Renal cortex interstitium (tissue), 11 donors: ENCODE measurements around the gene MTCL1. TPM values are rescaled to one million over a fixed set of nuclear protein-coding genes. Genes with fewer than 3 reads are reported as not detected.

Source experiments
- DNase-seq, 11 donors: peaks; one replicate each; pipeline ENCODE4 v3.0.0-alpha.2; 2013; ENCODE audit warnings: low read depth in 9 of 11, low spot score in 4 of 11; ENCODE audit errors: extremely low read depth in 1 of 11
- polyA plus RNA-seq, 3 donors: library from polyadenylated mRNA; unstranded; fragments of 120-200 nt; gene quantifications; one replicate each; pipeline ENCODE4 v1.2.1, GENCODE V29; 2013; ENCODE audit not compliant: insufficient read length in 3 of 3

MTCL1 gene
- polyA plus RNA-seq, 3 donors = 18.5 to 58.2 (median 31.4) TPM

GRCh38 chr18:8681196-8681595, 24.2 kb upstream of the MTCL1 start:
- DNase-seq = no peak

GRCh38 chr18:8684577-8684976, 20.8 kb upstream of the MTCL1 start:
- no peak for DNase-seq

GRCh38 chr18:8685141-8685913, 20.0 kb upstream of the MTCL1 start:
- DNase-seq = no peak

GRCh38 chr18:8685914-8686216, 19.5 kb upstream of the MTCL1 start:
- DNase-seq = no peak

GRCh38 chr18:8686611-8687010, 18.7 kb upstream of the MTCL1 start:
- no peak for DNase-seq

- DNase-seq = no peak
Observed at GRCh38 chr18:8688216-8688800, 17.0 kb upstream of the MTCL1 start.

- DNase-seq = no peak
Observed at GRCh38 chr18:8688816-8689215, 16.5 kb upstream of the MTCL1 start.

- no peak for DNase-seq
Observed at GRCh38 chr18:8689517-8689916, 15.8 kb upstream of the MTCL1 start.

- no peak for DNase-seq
Observed at GRCh38 chr18:8694891-8695290, 10.5 kb upstream of the MTCL1 start.

GRCh38 chr18:8695932-8696517, 9.3 kb upstream of the MTCL1 start:
- DNase-seq = no peak

GRCh38 chr18:8696749-8697211, 8.6 kb upstream of the MTCL1 start:
- peak in 5 of 11 donors; percentile 28 to 47 (median 42) for DNase-seq

- no peak for DNase-seq
Observed at GRCh38 chr18:8699126-8699525, 6.2 kb upstream of the MTCL1 start.

- DNase-seq = no peak
Observed at GRCh38 chr18:8699948-8700347, 5.4 kb upstream of the MTCL1 start.

- DNase-seq = no peak
Observed at GRCh38 chr18:8701546-8702118, 3.7 kb upstream of the MTCL1 start.

GRCh38 chr18:8702668-8703067, 2.7 kb upstream of the MTCL1 start:
- no peak for DNase-seq

- DNase-seq = peak in 1 of 11 donors; percentile 8
Observed at GRCh38 chr18:8703092-8703709, 2.2 kb upstream of the MTCL1 start.

GRCh38 chr18:8703781-8704301, 1.5 kb upstream of the MTCL1 start:
- DNase-seq = peak in 2 of 11 donors; percentile 8 to 12

GRCh38 chr18:8704361-8705237, 757 bp upstream of the MTCL1 start:
- peak in 9 of 11 donors; percentile 52 to 87 (median 82) for DNase-seq
